ENCODE measurements around the gene TMED4. TPM values are rescaled to one million over a fixed set of nuclear protein-coding genes. Genes with fewer than 3 reads are reported as not detected.

The TMED4 gene
- total RNA-seq (100 to 1,000 TPM in 2 of 9 donors, 10 to 100 TPM in 7; 55.4 to 129 (median 68.9) TPM), polyA plus RNA-seq (10 to 100 TPM; 48.5 to 49.5 TPM)
- long read RNA-seq, donor 1, transcript TMED4-203 (5 exons, 2,322 nt): minor isoform, 26 of 91 reads
- long read RNA-seq, donor 1, transcript TMED4-205 (4 exons, 1,755 nt): major isoform, 53 of 91 reads
- long read RNA-seq, donor 1, partial matches to known transcripts: 3 of 91 reads
- long read RNA-seq, donor 1, other reads (novel, unspliced or antisense): 8 of 91 reads
- long read RNA-seq, donor 2, transcript TMED4-204 (3 exons, 1,950 nt): minor isoform, 5 of 373 reads
- long read RNA-seq, donor 2, transcript TMED4-205 (4 exons, 1,755 nt): minor isoform, 79 of 373 reads
- long read RNA-seq, donor 2, transcript TMED4-201 (4 exons, 2,203 nt): minor isoform, 6 of 373 reads
- long read RNA-seq, donor 2, transcript TMED4-203 (5 exons, 2,322 nt): major isoform, 238 of 373 reads
- long read RNA-seq, donor 2, partial matches to known transcripts: 21 of 373 reads
- long read RNA-seq, donor 2, other reads (novel, unspliced or antisense): 24 of 373 reads
- long read RNA-seq, donor 3, transcript TMED4-205 (4 exons, 1,755 nt): minor isoform, 18 of 50 reads
- long read RNA-seq, donor 3, transcript TMED4-203 (5 exons, 2,322 nt): major isoform, 27 of 50 reads
- long read RNA-seq, donor 3, partial matches to known transcripts: 1 of 50 reads
- long read RNA-seq, donor 3, other reads (novel, unspliced or antisense): 3 of 50 reads

GRCh38 chr7:44581879-44582603 is at the start of gene TMED4:
Gene TMED4, minus strand, starts transcription at chr7:44582231. Its CDS starts 25 bp downstream, at chr7:44582206.
- H3K9me3 ChIP-seq: no peaks in the 10 kb centered on the region
- H3K36me3 ChIP-seq: peaks cover 0 to 39% (median 32%) of the 10 kb centered on the region in 9 donors
- TF ChIP-seq POLR2A (IDR thresholded peaks at IDR 0.05) (peak in 1 of 2 donors; percentile 80), CTCF (IDR thresholded peaks at IDR 0.05) (peak in 1 of 12 donors; percentile 11)
- peak within 1 kb of the TSS; percentile 92 to 99 (median 98) for H3K27ac ChIP-seq
- peaks cover 5 to 29% (median 22%) of the 10 kb centered on the region in 12 donors for H3K4me1 ChIP-seq
- H3K27me3 ChIP-seq: no peaks in the 10 kb centered on the region
- 0 to 1% (median 0%) methylated on average over 27 to 71 of the region's 71 CpGs for WGBS, 4 donors
- DNase-seq (peak; percentile 100), ATAC-seq (peak; percentile 98 to 99 (median 98))
- peak within 1 kb of the TSS; percentile 64 to 98 (median 82) for H3K4me3 ChIP-seq
- intact Hi-C loops (cut with DNase I): loop anchor here in 6 of 10 donors (1.0 to 10.0 kb wide), 7 partner anchors 24 to 553 kb away; partner anchors contain the start of genes TBRG4 (in 2 of the 6), H2AZ2 (in 1 of the 6) and OGDH (in 1 of the 6)

- no peaks in the 10 kb centered on the region for H3K9me3 ChIP-seq
- TF ChIP-seq CTCF (IDR thresholded peaks at IDR 0.05) (no peak), POLR2A (IDR thresholded peaks at IDR 0.05) (no peak)
- no peaks in the 10 kb centered on the region for H3K27me3 ChIP-seq
- 59 to 66% (median 62%) methylated on average over 6 of the region's 6 CpGs for WGBS, 4 donors
- intact Hi-C loops (cut with DNase I): no loop called here
- H3K27ac ChIP-seq: peak overlapping the region in 9 of 12 donors; percentile 34 to 97 (median 80)
- no peak for ATAC-seq
- peak overlapping the region in 1 of 12 donors; percentile 15 for H3K4me3 ChIP-seq
- peaks cover 0 to 91% (median 56%) of the 10 kb centered on the region in 12 donors for H3K4me1 ChIP-seq
- H3K36me3 ChIP-seq: peaks cover 0 to 39% (median 21%) of the 10 kb centered on the region in 9 donors
- DNase-seq: no peak
Measured at GRCh38 chr7:44631458-44632115, 49.6 kb upstream of the TMED4 start.

GRCh38 chr7:44630792-44631457 is 48.9 kb upstream of the TMED4 start:
- ATAC-seq (no peak), DNase-seq (no peak)
- peaks cover 0 to 43% (median 26%) of the 10 kb centered on the region in 9 donors for H3K36me3 ChIP-seq
- WGBS, 4 donors: 84 to 89% (median 85%) methylated on average over 9 to 11 of the region's 11 CpGs
- no peaks in the 10 kb centered on the region for H3K9me3 ChIP-seq
- H3K4me1 ChIP-seq: peaks cover 0 to 88% (median 52%) of the 10 kb centered on the region in 12 donors
- H3K27ac ChIP-seq: peak overlapping the region in 6 of 12 donors; percentile 3 to 97 (median 62)
- peak overlapping the region in 1 of 12 donors; percentile 15 for H3K4me3 ChIP-seq
- no peaks in the 10 kb centered on the region for H3K27me3 ChIP-seq
- no peak for TF ChIP-seq POLR2A (IDR thresholded peaks at IDR 0.05)
- TF ChIP-seq CTCF (IDR thresholded peaks at IDR 0.05): no peak
- intact Hi-C loops (cut with DNase I): no loop called here

Measured in heart left ventricle (tissue), 16 donors.